ENCODE results near the gene POLD4. TPM values are rescaled to one million over a fixed set of nuclear protein-coding genes. Genes with fewer than 3 reads are reported as not detected.

POLD4 gene
- total RNA-seq, 2 donors from 2014 or later, result 82.1 to 103 TPM

- Histone ChIP-seq H3K36me3 (replicated peaks in 1 of 2; ENCODE audit: insufficient read depth in 1 of 2, low read depth in 2 of 2) (peaks cover 0 to 2% of the 10 kb centered on the region in 2 donors), H3K9me3 (no peaks in the 10 kb centered on the region), H3K4me1 (peaks cover 34% of the 10 kb centered on the region), H3K27ac (peak overlapping the region in 2 of 4 donors; percentile 72 to 75), H3K4me3 (no peak overlapping the region), H3K27me3 (no peaks in the 10 kb centered on the region)
- no peak for TF ChIP-seq CTCF (IDR thresholded peaks at IDR 0.05)
- no peak for TF ChIP-seq POLR2A (IDR thresholded peaks at IDR 0.05)
- no peak for DNase-seq
- WGBS, 2 donors, result 84% methylated on average over 27 of the region's 28 CpGs; no CpG with 5 or more reads in 1 of the 2 donors
- intact Hi-C loops (cut with DNase I), result no loop called here
- ATAC-seq, result no peak
Measured at GRCh38 chr11:67301313-67301921, 51.9 kb downstream of the POLD4 start.

Small RNA genes within 50 kb of the gene (small RNA-seq; reads per million reads assigned to genes)
- gene RN7SKP239 (not detected), gene RNU6-1238P (not detected)

Other genes starting within 250 kb of the POLD4 start
- 10 to 100 TPM; 26.5 to 29.0 TPM for gene KDM2A, start 234.3 kb downstream of the POLD4 start, total RNA-seq
- 10 to 100 TPM; 27.4 to 36.3 TPM for gene GRK2, start 87.1 kb downstream of the POLD4 start, total RNA-seq
- 10 to 100 TPM; 18.2 to 39.6 TPM for gene ANKRD13D, start 64.2 kb downstream of the POLD4 start, total RNA-seq
- gene SSH3, start 50.0 kb downstream of the POLD4 start, total RNA-seq, result 10 to 100 TPM; 16.2 to 30.6 TPM
- 10 to 100 TPM in 1 of 2 donors, 1 to 10 TPM in 1; 2.3 to 14.5 TPM for gene CLCF1, start 20.1 kb upstream of the POLD4 start, total RNA-seq
- gene RAD9A, start 38.4 kb upstream of the POLD4 start, total RNA-seq, result 10 to 100 TPM; 22.6 to 49.4 TPM
- 100 to 1,000 TPM in 1 of 2 donors, 10 to 100 TPM in 1; 81.1 to 104 TPM for gene PPP1CA, start 48.3 kb upstream of the POLD4 start, total RNA-seq
- 1 to 10 TPM; 1.6 to 4.3 TPM for gene TBC1D10C, start 50.5 kb upstream of the POLD4 start, total RNA-seq
- 1 to 10 TPM; 2.1 to 2.6 TPM for gene CARNS1, start 62.1 kb upstream of the POLD4 start, total RNA-seq
- 10 to 100 TPM; 34.9 to 36.1 TPM for gene RPS6KB2, start 74.9 kb upstream of the POLD4 start, total RNA-seq
- gene PTPRCAP, start 84.1 kb upstream of the POLD4 start, total RNA-seq, result 1 to 10 TPM; 6.0 to 6.9 TPM
- gene CORO1B, start 89.9 kb upstream of the POLD4 start, total RNA-seq, result 10 to 100 TPM; 53.1 to 55.3 TPM
- gene GPR152, start 99.2 kb upstream of the POLD4 start, total RNA-seq, result not detected
- 1 to 10 TPM in 1 of 2 donors, not detected in 1; 3.1 TPM for gene CABP4, start 101.8 kb upstream of the POLD4 start, total RNA-seq
- gene TMEM134, start 115.7 kb upstream of the POLD4 start, total RNA-seq, result 100 to 1,000 TPM in 1 of 2 donors, 10 to 100 TPM in 1; 69.5 to 118 TPM
- gene AIP, start 129.5 kb upstream of the POLD4 start, total RNA-seq, result 10 to 100 TPM; 21.4 to 39.7 TPM
- 10 to 100 TPM in 1 of 2 donors, 1 to 10 TPM in 1; 8.6 to 24.4 TPM for gene PITPNM1, start 151.8 kb upstream of the POLD4 start, total RNA-seq
- gene CDK2AP2, start 154.6 kb upstream of the POLD4 start, total RNA-seq, result 10 to 100 TPM; 56.7 to 59.4 TPM
- not detected for gene CABP2, start 169.9 kb upstream of the POLD4 start, total RNA-seq
- gene GSTP1, start 230.3 kb upstream of the POLD4 start, total RNA-seq, result 100 to 1,000 TPM; 359 to 454 TPM